Fibroblast of lung (primary cell): ENCODE results near the gene NDOR1. TPM values are rescaled to one million over a fixed set of nuclear protein-coding genes. Genes with fewer than 3 reads are reported as not detected.

Source experiments
- DNase-seq, 2 donors: peaks; one replicate each; pipeline versions ENCODE4 v3.0.0 to v3.0.0-alpha.2; 2010; ENCODE audit warnings: low read depth in 2 of 2
- H2AFZ ChIP-seq: 2 replicates; pipeline ENCODE4 v1.5.1; 2012; ENCODE audit warnings: low read length, control low read depth, inconsistent platforms
- H3K27ac ChIP-seq: 2 replicates; pipeline ENCODE4 v1.5.1; 2011; ENCODE audit warnings: low read length, control low read depth; ENCODE audit not compliant: insufficient read depth
- H3K27me3 ChIP-seq: 2 replicates; pipeline ENCODE4 v1.5.1; 2011; ENCODE audit warnings: mild to moderate bottlenecking, low read length; ENCODE audit not compliant: control insufficient read depth, insufficient read depth
- H3K36me3 ChIP-seq: 2 replicates; pipeline ENCODE4 v1.5.1; 2011; ENCODE audit warnings: low read length; ENCODE audit not compliant: control insufficient read depth, insufficient read depth
- H3K4me1 ChIP-seq: 2 replicates; pipeline ENCODE4 v1.5.1; 2011; ENCODE audit warnings: low read length; ENCODE audit not compliant: control insufficient read depth, insufficient read depth; ENCODE audit errors: extremely low read depth
- H3K4me2 ChIP-seq: 2 replicates; pipeline ENCODE4 v1.5.1; 2011; ENCODE audit warnings: low read length, control low read depth; ENCODE audit not compliant: insufficient read depth; ENCODE audit errors: extremely low read depth
- H3K4me3 ChIP-seq, 4 experiments: fragments of 200-600 bp in 1 of 4; sonication (generic) in 1 of 4; replicated peaks in 1 of 4; 2 replicates each; pipeline ENCODE4 v1.5.1; 2011 to 2016; ENCODE audit warnings: low read length in 4 of 4, low read depth in 3 of 4, mild to moderate bottlenecking in 3 of 4, control low read depth in 2 of 4, inconsistent platforms in 1 of 4, mixed read lengths in 1 of 4; ENCODE audit not compliant: insufficient read depth in 1 of 4; ENCODE audit errors: control extremely low read depth in 1 of 4
- H3K79me2 ChIP-seq: 2 replicates; pipeline ENCODE4 v1.5.1; 2012; ENCODE audit warnings: mild to moderate bottlenecking, low read length, inconsistent platforms; ENCODE audit not compliant: control insufficient read depth, insufficient read depth
- H3K9ac ChIP-seq: 2 replicates; pipeline ENCODE4 v1.5.1; 2011; ENCODE audit warnings: mild to moderate bottlenecking, low read length, control low read depth; ENCODE audit not compliant: insufficient read depth
- H3K9me3 ChIP-seq: 2 replicates; pipeline ENCODE4 v1.5.1; 2012; ENCODE audit warnings: low read depth, low read length; ENCODE audit not compliant: control insufficient read depth, insufficient read depth
- H4K20me1 ChIP-seq: 2 replicates; pipeline ENCODE4 v1.5.1; 2011; ENCODE audit warnings: low read length; ENCODE audit not compliant: control insufficient read depth, insufficient read depth; ENCODE audit errors: extremely low read depth
- EZH2 ChIP-seq: IDR thresholded peaks from 2 replicates; pipeline ENCODE4 v1.5.1; 2012; ENCODE audit warnings: low read length, control low read depth, mild to moderate bottlenecking; ENCODE audit errors: missing control alignments
- polyA plus RNA-seq, 2 donors: library from polyadenylated mRNA; depleted of rRNA in 1 of 2; stranded (reverse) in 1 of 2; unstranded in 1 of 2; fragments of >200 nt; gene quantifications; 2 replicates each; pipeline ENCODE4 v1.2.1, GENCODE V29; 2011 to 2012; ENCODE audit warnings: missing spikeins in 1 of 2
- total RNA-seq: library from RNA; depleted of rRNA; stranded (reverse); fragments of >200 nt; gene quantifications from 2 replicates; pipeline ENCODE4 v1.2.1, GENCODE V29; 2014
- TF ChIP-seq, protein P1 (sequence below), 2 donors: IDR thresholded peaks in 1 of 2; conservative IDR thresholded peaks in 1 of 2; 1 replicate in 1 of 2; 2 replicates in 1 of 2; pipeline ENCODE4 v1.5.1; 2011 to 2012; ENCODE audit warnings: low read length in 2 of 2, control low read depth in 1 of 2, inconsistent platforms in 1 of 2, low read depth in 1 of 2, mild to moderate bottlenecking in 1 of 2

NDOR1 gene
- total and polyA plus RNA-seq, 2 donors (not counting 1 experiment from before 2014, with no cell fraction given) = 2.4 to 3.1 TPM

DNA sequence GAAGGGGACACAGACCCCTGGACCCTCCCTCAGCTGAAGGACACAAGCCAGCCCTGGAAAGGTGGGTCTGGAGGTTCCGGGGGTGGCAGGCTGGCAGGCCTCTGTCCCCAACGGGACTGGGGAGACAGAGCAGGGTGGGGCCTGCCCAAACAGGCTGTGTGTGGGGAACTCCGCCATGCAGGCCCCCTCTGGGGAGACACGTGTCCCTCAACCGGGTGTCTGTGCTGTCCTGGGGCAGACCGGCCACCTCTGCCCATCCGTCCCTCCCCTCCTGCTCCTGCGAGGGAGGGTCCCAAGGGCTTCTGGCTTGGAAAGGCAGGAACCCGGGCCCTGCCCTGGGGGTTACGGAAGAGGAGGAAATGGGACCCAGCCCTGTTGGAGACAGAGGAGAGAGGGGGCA lies 26.6 kb downstream of the NDOR1 start:
- DNase-seq = no peak
- no peak for TF ChIP-seq EZH2
- TF ChIP-seq, protein P1, sequence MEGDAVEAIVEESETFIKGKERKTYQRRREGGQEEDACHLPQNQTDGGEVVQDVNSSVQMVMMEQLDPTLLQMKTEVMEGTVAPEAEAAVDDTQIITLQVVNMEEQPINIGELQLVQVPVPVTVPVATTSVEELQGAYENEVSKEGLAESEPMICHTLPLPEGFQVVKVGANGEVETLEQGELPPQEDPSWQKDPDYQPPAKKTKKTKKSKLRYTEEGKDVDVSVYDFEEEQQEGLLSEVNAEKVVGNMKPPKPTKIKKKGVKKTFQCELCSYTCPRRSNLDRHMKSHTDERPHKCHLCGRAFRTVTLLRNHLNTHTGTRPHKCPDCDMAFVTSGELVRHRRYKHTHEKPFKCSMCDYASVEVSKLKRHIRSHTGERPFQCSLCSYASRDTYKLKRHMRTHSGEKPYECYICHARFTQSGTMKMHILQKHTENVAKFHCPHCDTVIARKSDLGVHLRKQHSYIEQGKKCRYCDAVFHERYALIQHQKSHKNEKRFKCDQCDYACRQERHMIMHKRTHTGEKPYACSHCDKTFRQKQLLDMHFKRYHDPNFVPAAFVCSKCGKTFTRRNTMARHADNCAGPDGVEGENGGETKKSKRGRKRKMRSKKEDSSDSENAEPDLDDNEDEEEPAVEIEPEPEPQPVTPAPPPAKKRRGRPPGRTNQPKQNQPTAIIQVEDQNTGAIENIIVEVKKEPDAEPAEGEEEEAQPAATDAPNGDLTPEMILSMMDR (conservative IDR thresholded peaks at IDR 0.05 in 1 of 2, IDR thresholded peaks at IDR 0.05 in 1 of 2; ENCODE audit: low read depth in 1 of 2, low read length in 2 of 2) = no peak

DNA sequence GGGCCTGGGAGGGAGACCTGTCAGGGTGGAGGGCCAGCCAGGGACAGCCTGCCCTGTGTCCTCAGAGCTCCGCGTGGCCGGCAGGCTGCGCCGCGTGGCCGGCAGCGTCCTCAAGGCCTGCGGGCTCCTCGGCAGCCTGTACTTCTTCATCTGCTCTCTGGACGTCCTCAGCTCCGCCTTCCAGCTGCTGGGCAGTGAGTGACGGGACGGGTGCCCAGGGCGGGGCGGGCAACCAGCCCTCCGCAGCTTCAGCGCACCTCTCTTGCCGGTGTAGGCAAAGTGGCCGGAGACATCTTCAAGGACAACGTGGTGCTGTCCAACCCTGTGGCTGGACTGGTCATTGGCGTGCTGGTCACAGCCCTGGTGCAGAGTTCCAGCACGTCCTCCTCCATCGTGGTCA lies 27.0 kb downstream of the NDOR1 start:
- H3K9ac ChIP-seq = no peak overlapping the region
- H3K9me3 ChIP-seq = no peaks in the 10 kb centered on the region
- no peaks in the 10 kb centered on the region for H3K4me1 ChIP-seq
- DNase-seq = no peak
- H3K79me2 ChIP-seq = no peaks in the 10 kb centered on the region
- H4K20me1 ChIP-seq = no peaks in the 10 kb centered on the region
- TF ChIP-seq EZH2 = no peak
- TF ChIP-seq, protein P1 (conservative IDR thresholded peaks at IDR 0.05 in 1 of 2, IDR thresholded peaks at IDR 0.05 in 1 of 2; ENCODE audit: low read depth in 1 of 2, low read length in 2 of 2) = no peak
- no peaks in the 10 kb centered on the region for H3K27me3 ChIP-seq
- H3K4me2 ChIP-seq = no peak overlapping the region
- no peak overlapping the region for H3K4me3 ChIP-seq
- no peak overlapping the region for H3K27ac ChIP-seq
- no peak overlapping the region for H2AFZ ChIP-seq
- no peaks in the 10 kb centered on the region for H3K36me3 ChIP-seq

More for the DNA sequence above, 26.6 kb downstream of the NDOR1 start:
- H3K27me3 ChIP-seq = no peaks in the 10 kb centered on the region
- H3K79me2 ChIP-seq = no peaks in the 10 kb centered on the region
- no peaks in the 10 kb centered on the region for H4K20me1 ChIP-seq
- no peak overlapping the region for H2AFZ ChIP-seq
- H3K9ac ChIP-seq = no peak overlapping the region
- no peak overlapping the region for H3K27ac ChIP-seq
- H3K4me3 ChIP-seq = no peak overlapping the region
- H3K9me3 ChIP-seq = no peaks in the 10 kb centered on the region
- H3K4me1 ChIP-seq = no peaks in the 10 kb centered on the region
- H3K4me2 ChIP-seq = no peak overlapping the region
- H3K36me3 ChIP-seq = no peaks in the 10 kb centered on the region

DNA sequence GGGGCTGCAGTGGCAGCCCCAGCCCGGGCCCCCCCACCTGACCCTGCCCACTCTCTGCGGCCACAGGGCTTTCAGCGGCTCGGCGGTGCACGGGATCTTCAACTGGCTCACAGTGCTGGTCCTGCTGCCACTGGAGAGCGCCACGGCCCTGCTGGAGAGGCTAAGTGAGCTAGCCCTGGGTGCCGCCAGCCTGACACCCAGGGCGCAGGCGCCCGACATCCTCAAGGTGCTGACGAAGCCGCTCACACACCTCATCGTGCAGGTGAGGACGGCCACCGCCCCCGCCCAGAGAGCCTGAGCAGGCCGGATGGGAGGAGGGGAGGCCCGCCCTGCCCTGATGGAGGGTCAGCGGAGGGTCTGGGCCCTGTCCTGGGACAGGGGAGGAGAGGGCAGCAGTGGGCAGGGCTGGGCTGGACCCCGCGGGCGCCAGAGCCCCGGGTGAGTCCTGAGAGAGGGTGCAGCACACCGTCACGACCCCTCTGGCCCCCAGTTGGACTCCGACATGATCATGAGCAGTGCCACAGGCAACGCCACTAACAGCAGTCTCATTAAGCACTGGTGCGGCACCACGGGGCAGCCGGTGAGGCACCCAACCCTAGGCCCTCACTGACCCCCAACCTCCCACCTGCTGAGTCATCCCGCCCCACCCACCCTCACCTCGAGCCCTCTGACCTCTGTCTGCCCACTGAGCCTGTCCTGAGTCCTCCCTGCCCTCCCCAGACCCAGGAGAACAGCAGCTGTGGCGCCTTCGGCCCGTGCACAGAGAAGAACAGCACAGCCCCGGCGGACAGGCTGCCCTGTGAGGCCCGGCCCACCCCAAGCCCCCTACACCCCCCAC lies 27.9 kb downstream of the NDOR1 start:
- no peak overlapping the region for H3K9ac ChIP-seq
- no peaks in the 10 kb centered on the region for H3K27me3 ChIP-seq
- no peaks in the 10 kb centered on the region for H4K20me1 ChIP-seq
- no peak overlapping the region for H3K27ac ChIP-seq
- TF ChIP-seq, protein P1 (conservative IDR thresholded peaks at IDR 0.05 in 1 of 2, IDR thresholded peaks at IDR 0.05 in 1 of 2; ENCODE audit: low read depth in 1 of 2, low read length in 2 of 2) = no peak
- TF ChIP-seq EZH2 = no peak
- no peak for DNase-seq
- no peak overlapping the region for H3K4me3 ChIP-seq
- H3K9me3 ChIP-seq = no peaks in the 10 kb centered on the region
- no peak overlapping the region for H3K4me2 ChIP-seq
- no peaks in the 10 kb centered on the region for H3K36me3 ChIP-seq
- no peaks in the 10 kb centered on the region for H3K4me1 ChIP-seq
- no peak overlapping the region for H2AFZ ChIP-seq
- peaks cover 3% of the 10 kb centered on the region for H3K79me2 ChIP-seq
